ENCODE measurements around the gene AMPD1.

The AMPD1 gene

DNA sequence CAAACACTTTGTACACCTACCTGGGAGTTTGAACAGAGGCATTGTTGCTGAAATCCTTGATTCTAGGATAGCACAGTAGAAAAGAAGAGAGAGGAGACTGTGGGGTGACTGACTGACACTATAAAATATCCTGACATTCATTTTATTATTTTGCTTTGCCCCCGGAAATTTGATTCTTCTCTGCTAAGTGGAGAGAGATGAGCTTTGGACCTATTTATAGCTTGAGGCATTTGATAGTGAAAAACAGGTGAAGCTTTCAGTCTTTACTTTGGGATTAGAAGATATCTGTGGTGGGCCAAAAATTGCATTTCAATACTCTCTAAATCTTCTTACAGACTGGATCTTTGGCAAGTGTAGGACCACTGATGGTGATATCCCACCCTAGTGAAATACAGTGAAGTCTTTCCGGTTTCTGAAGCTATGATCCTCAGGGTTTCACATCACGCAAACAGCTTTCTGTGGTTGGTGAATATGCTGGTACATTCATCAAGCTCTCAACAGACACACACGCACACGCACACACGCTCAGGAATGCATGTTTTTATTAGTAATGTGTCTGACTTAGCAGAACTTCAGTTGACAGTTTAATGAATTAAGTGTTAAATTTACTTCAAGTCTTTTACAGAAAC is at the start of gene AMPD1:
Gene AMPD1, minus strand, starts transcription at position 117 of the 629 bp plus-strand sequence. Its CDS starts 75 bp downstream, at position 42.
- DNase-seq (ENCODE audit: low read depth) = no peak

DNA sequence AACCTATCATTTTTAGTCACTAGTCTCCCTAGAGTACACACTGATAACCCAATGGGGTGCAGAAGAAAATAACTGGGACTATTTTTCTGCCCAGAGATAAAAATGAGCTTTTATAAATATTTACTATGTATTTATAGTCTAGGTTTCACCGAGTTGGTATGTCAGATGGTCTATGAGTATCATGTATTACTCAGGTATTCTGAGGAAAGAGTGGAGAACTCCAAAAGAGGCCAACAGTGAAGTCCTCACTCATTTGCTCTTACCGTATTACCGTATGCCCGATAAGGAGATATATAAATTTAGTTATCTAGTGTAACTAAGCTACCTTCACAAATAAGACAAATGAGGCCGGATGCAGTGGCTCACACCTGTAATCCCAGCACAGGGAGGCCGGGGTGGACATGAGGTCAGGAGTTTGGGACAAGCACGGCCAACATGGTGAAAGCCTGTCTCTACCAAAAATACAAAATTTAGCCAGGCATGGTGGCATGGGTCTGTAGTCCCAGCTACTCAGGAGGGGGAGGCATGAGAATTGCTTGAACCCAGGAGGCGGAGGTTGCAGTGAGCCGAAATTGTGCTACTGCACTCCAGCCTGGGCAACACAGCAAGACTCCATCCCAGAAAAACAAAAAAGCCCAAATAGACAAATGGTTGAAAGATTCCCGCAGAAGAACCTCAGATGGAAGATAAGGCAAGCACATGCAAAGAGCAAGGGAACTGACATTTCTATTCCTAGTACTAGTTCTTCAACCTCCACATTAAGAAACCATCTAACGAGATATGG is 46.8 kb upstream of the AMPD1 start:
- DNase-seq (ENCODE audit: low read depth) = no peak

DNA sequence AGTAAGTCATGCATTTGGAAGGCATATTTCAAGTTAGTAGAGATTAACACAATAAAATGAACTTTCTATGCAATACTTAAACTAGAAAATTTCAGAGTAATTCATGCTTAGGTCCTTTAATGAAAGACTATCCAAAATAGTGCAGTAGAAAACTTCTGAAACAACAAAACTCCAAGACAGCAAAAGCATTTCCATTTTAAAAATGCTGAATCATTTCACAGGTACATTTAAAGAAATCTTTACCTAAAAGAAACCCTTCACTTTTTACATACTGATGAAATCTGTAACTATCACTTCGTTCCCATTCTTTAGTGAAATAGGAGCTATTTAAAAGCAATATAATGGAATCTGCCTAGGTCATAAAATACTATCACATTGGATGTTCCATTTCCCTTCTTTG is 45.0 kb upstream of the AMPD1 start:
- DNase-seq (ENCODE audit: low read depth) = no peak

DNA sequence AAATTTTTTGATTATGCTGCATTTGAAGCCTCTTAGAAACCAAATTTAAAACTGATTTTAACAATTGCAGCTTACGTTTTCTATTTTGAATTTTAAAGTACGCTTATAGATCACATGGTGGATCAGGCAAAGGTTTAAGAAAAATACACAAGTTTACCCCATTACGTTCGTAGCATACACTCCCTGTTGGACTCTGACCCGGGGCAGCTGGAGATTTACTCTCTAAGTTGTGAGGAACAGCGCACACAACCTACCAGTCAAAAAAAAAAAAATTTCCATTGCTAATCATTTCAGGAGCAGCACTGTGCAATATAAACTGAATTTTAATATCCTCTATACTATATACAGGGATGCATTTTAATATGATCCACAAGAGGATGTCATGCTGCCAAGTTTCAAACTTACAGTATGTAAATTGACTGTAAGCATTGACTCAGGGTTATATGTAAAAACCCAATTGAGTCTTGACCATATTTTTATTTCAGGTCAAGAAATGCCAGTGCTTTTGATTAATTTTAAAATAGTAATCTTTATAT is 42.0 kb upstream of the AMPD1 start:
- no peak for DNase-seq (ENCODE audit: low read depth)

GRCh38 chr1:114735479-114735878 is 40.1 kb upstream of the AMPD1 start:
- no peak for DNase-seq (ENCODE audit: low read depth)

DNA sequence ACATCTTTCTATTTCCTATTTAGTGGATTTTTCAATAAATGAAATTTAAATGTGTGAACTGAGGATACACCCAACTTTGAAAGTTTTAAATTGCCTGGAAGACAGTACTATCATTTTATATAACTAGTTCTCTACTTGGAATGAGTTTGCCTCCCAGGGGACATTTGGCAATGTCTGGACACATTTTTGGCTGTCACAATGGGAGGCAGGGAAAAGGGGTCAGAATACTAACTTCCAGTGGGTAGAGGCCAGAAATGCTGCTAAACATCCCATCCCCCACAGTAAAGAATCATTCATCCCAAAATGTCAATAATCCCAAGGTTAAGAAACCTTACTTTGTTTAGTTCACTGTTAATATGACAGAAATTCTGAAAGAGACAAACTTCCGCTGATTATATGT is 34.4 kb upstream of the AMPD1 start:
- no peak for DNase-seq (ENCODE audit: low read depth)

DNA sequence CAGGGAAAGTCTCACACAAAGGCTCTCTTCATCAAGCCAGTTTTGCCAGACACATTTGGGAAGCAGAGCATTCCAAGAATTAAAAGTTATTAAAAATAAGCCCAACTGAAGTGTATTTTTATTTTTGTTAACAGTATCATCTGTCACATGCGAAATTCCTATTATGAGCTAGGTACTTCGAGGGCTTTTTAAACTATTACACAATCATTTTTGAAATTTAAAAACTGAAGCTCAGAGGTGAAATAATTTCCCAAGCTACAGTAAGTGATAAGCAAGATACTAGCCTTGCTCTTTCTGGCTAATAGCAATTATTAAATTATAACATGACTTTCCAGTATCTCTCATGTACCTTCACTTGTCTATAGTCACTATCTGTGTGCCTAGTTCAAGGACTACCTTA is 33.2 kb upstream of the AMPD1 start:
- no peak for DNase-seq (ENCODE audit: low read depth)

DNA sequence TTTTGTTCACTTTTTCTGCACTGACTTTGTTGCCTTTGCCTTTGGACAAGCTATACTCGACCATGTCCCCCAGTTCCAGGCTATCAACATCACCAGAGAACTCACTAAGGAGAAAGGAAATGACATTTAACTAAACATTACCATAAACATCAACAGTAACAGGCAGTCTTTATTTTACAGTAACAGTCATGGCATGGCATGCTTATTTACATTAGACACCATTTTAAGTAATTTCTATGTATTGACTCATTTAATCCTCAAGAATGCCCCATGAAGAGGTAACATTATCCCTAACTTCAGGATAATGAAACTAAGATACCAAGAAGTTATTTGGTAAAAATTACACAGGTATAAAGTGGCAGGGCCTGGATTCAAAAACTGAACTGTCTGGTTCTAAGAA is 29.9 kb upstream of the AMPD1 start:
- no peak for DNase-seq (ENCODE audit: low read depth)

- DNase-seq (ENCODE audit: low read depth) = no peak
These were observed 28.6 kb upstream of the AMPD1 start for GRCh38 chr1:114723915-114724314.

GRCh38 chr1:114723457-114723856 is 28.1 kb upstream of the AMPD1 start:
- no peak for DNase-seq (ENCODE audit: low read depth)

DNA sequence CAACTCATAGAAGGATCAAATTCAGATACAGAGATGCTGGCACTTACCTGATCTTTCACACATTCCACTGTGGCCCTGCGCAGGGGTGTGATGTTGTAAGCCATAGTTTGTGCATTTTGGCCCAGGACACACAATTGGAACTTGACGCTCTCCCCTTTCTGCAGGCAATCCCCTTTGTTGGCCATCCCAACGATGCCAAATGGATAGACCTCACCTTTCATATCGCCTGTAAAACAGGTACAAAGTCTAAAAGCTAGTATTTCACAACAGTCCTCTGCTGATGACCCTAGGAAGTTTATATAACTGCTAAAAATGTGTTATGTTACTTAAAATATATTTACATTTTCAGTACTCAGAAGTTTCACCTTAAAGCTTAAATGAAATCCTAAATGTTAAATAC is 25.1 kb upstream of the AMPD1 start:
- no peak for DNase-seq (ENCODE audit: low read depth)

GRCh38 chr1:114719424-114719787 is 24.1 kb upstream of the AMPD1 start:
- no peak for DNase-seq (ENCODE audit: low read depth)

- no peak for DNase-seq (ENCODE audit: low read depth)
These were observed 23.5 kb upstream of the AMPD1 start for GRCh38 chr1:114718661-114719423.

DNA sequence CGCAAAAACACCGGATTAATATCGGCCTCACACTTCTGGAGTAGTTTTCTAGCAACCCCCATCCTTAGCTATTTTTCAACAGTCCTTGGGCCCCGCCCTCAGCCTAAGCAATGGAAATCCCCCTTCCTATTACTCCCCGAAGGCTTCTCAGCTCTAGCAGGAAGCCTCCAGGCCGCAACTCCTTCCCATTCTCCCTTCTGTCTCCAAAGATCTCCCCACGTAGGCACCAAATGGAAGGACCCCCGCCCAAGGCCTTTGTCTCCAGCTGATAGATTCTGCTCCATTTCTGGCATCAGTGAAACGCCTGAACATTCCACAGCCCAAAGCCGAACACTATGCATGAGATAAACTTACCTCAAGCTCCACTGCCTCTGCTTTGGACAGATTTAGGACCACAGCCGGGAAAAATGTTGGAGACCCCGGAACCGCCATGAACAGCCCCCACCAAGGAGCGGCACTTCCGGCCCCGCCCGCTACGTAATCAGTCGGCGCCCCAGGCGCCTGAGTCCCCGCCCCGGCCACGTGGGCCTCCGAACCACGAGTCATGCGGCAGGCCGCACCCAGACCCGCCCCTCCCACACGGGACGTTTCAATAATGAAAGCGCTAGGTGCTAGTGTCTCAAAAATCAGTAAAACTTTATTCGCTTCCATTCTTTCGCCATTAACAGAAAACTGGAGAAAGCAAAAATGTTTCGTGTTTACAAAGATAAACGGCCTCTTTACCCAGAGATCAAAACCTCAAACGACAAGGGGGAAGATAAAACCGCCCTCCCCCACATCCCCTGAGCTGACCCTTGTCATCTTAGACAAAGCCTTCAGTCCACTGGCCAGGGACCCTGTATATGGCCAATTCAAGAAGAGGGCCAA is 21.2 kb upstream of the AMPD1 start, which contains the start of gene NRAS:
Gene NRAS, minus strand, starts transcription at position 468 of the 867 bp plus-strand sequence. CDS start 611 bp downstream, outside the sequence.
- peak; percentile 96 for DNase-seq (ENCODE audit: low read depth)

- DNase-seq (ENCODE audit: low read depth) = no peak
These were observed 20.6 kb upstream of the AMPD1 start for GRCh38 chr1:114715952-114716303.

DNA sequence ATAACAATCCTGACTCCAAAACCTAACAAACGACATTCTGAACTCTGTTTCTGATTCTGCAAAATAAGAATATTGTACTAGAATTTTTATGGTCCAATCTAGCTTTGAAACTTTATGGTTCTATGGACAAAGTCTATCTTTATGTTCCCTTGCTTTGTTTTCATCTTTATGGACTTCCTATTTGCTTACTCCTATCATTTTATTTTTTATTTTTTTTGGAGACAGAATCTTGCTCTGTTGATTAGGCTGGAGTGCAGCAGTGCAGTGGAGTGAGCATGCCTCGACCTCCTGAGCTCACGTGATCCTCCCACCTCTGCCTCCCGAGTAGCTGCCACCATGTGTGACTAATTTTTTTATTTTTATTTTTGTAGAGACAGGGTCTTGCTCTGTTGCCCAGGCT is 17.6 kb upstream of the AMPD1 start:
- DNase-seq (ENCODE audit: low read depth) = no peak

DNA sequence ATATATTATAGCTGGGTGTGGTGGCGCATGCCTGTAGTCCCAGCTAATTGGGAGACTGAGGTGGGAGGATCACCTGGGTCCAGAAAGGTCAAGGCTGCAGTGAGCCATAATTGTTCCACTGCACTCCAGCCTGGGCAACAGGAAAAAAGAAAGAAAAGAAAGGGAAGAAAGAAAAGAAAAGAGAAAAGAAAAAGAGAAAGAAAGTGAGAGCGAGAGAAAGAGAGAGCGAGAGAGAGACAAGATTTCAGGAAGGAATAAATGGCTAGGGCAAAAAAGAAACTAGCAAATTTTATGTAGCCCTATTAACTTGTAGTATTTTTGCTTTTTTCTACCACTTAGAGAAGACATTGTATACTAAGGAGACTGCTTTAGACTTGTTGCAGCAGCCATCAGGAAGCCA is 15.0 kb upstream of the AMPD1 start:
- DNase-seq (ENCODE audit: low read depth) = no peak

DNA sequence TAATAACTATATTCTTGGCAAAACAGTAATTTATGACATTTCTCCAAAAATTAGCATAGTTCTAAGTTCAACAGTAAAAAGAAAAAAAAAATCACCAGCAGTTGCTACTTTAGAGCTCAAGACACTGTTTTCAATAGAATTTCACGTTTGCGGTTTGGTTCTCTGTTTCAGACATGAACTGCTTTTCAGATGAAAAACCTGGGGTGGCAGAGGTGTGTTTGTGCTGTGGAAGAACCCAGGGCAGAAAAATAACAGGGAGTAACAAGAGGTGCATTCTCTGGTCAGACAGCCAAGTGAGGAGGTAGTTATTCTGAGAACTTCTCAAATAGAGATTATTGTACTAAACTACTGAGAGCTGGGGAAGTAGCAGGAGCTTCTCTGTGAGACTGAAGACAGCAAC is 12.3 kb upstream of the AMPD1 start:
- no peak for DNase-seq (ENCODE audit: low read depth)

DNA sequence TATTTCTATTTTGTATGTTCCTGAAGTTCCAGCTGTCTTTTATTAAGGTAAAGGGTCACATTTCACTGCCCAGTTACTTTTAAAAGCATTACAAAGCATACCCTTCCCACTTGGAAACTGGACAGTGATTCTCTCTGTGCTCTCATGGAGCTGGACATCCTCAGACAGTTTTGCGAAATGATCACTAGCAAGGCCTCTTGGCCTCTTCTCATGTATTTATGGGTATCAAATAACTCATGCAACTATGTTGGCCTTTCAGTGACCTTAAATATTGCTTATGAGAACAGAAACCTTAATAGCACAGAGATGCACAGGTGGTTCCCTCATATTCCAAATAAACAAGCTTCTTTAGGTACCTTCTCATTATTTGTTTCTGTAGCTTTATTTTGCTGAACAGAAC is 7.9 kb upstream of the AMPD1 start:
- no peak for DNase-seq (ENCODE audit: low read depth)

GRCh38 chr1:114702737-114703136 is 7.4 kb upstream of the AMPD1 start:
- no peak for DNase-seq (ENCODE audit: low read depth)

GRCh38 chr1:114701931-114702330 is 6.6 kb upstream of the AMPD1 start:
- no peak for DNase-seq (ENCODE audit: low read depth)
